ENCODE data around the gene MYBPH. TPM values are rescaled to one million over a fixed set of nuclear protein-coding genes. Genes with fewer than 3 reads are reported as not detected.

Gene MYBPH
- total and polyA plus RNA-seq, 2 of the 13 experiments (the other 11 are each of a cell fraction or from before 2014, with no cell fraction given): not detected

DNA sequence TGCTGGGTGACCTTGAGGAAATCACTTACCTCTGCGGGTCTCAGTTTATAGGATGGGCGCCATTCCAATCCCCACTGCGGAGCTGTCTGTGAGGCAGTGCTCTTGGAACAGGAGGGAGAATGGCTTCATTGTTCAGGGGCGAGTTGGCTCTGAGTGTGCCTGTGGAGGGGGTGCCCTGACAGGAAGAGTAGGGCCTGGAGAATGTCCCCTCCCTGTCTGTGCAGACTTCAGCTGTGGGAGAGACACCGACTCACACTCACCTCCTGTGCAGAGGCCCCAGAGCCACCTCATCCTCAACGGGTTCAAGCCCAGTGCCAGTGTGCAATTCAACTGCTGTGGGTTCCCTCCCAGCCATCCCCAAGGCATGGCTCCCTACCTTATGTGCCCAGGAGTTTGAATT is 31.0 kb downstream of the MYBPH start:
- intact Hi-C loops (cut with micrococcal nuclease; ENCODE audit: unreplicated experiment): no loop called here
- Histone ChIP-seq H3K79me2 (ENCODE audit: insufficient read depth, low read length) (no peaks in the 10 kb centered on the region), H3K9me3 (ENCODE audit: low read length) (no peaks in the 10 kb centered on the region), H3K9ac (ENCODE audit: insufficient read depth, low read depth, low read length) (no peak overlapping the region), H3K27me3 (ENCODE audit: control insufficient read depth in 1 of 2, insufficient read depth in 2 of 2, low read length in 2 of 2) (peaks cover 2 to 12% of the 10 kb centered on the region in 2 experiments; a peak in 4 of 5 replicates), H2AFZ (ENCODE audit: low read length) (no peak overlapping the region), H3K36me3 (replicated peaks in 1 of 2; ENCODE audit: control insufficient read depth in 1 of 2, insufficient read depth in 2 of 2, low read length in 2 of 2) (no peaks in the 10 kb centered on the region), H4K20me1 (ENCODE audit: insufficient read depth, low read length) (no peaks in the 10 kb centered on the region), H3K4me3 (replicated peaks in 1 of 3; ENCODE audit: insufficient read depth in 1 of 3, low read depth in 2 of 3, low read length in 3 of 3) (no peak overlapping the region), H3K4me1 (ENCODE audit: insufficient read depth, low read length) (0 out of 2 replicates have a peak, but pooled peaks cover 6% of the 10 kb centered on the region), H3K4me2 (ENCODE audit: low read depth, low read length) (no peak overlapping the region), H3K27ac (ENCODE audit: extremely low read length, insufficient read depth, low read length) (no peak overlapping the region)
- in situ Hi-C loops (cut with HindIII; ENCODE audit: extremely low pct_ligation_motif_present, low pct_unique_long_range_greater_than_20kb): no loop called here
- DNase-seq (ENCODE audit: low spot score) (peak; percentile 6), ATAC-seq (no peak; the same call in 2 of the 3 replicates), FAIRE-seq (no peak)
- 7% methylated on average over 2 of the region's 6 CpGs for WGBS (ENCODE audit: low lambda C conversion rate)
- no peak for TF ChIP-seq ZSCAN12 (CRISPR knock-in tag; IDR thresholded peaks at IDR 0.05)
- TF ChIP-seq, protein P1, sequence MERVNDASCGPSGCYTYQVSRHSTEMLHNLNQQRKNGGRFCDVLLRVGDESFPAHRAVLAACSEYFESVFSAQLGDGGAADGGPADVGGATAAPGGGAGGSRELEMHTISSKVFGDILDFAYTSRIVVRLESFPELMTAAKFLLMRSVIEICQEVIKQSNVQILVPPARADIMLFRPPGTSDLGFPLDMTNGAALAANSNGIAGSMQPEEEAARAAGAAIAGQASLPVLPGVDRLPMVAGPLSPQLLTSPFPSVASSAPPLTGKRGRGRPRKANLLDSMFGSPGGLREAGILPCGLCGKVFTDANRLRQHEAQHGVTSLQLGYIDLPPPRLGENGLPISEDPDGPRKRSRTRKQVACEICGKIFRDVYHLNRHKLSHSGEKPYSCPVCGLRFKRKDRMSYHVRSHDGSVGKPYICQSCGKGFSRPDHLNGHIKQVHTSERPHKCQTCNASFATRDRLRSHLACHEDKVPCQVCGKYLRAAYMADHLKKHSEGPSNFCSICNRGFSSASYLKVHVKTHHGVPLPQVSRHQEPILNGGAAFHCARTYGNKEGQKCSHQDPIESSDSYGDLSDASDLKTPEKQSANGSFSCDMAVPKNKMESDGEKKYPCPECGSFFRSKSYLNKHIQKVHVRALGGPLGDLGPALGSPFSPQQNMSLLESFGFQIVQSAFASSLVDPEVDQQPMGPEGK (CRISPR knock-in tag; IDR thresholded peaks at IDR 0.05): 0 out of 2 replicates have a peak, but pooled peaks have one; percentile 33
- no TSS peak for BruUV-seq (replicated peaks)
- ChIA-PET CTCF (ENCODE audit: low intra/inter-chr PET ratio, low total read pairs) (no interaction called here), POLR2A (no interaction called here)

DNA sequence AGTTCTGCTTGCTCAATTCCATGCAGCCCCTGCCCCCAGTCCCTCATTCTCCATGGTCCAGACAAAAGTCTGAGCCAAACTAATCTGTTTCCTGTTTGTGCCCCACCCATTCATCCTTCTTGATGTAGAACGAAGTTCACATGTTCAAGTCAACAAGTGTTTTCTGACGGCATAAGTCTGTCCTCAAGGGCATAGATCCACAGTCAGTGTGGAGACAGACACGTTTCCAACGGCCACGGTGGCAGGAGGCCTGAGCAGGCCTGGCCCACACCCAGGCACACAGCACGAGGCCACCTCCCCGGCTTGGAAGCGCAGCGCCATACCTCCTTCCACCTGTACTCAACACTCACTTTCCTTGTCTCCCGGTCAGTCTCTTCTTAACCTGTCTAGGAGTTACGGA is 32.0 kb downstream of the MYBPH start:
- 42% methylated on average over 11 of the region's 11 CpGs for WGBS (ENCODE audit: low lambda C conversion rate)
- ChIA-PET CTCF (ENCODE audit: low intra/inter-chr PET ratio, low total read pairs) (no interaction called here), POLR2A (no interaction called here)
- Histone ChIP-seq H3K9me3 (ENCODE audit: low read length) (no peaks in the 10 kb centered on the region), H4K20me1 (ENCODE audit: insufficient read depth, low read length) (no peaks in the 10 kb centered on the region), H3K36me3 (replicated peaks in 1 of 2; ENCODE audit: control insufficient read depth in 1 of 2, insufficient read depth in 2 of 2, low read length in 2 of 2) (no peaks in the 10 kb centered on the region), H3K27me3 (ENCODE audit: control insufficient read depth in 1 of 2, insufficient read depth in 2 of 2, low read length in 2 of 2) (peaks cover 2 to 12% of the 10 kb centered on the region in 2 experiments; a peak in 4 of 5 replicates), H3K9ac (ENCODE audit: insufficient read depth, low read depth, low read length) (no peak overlapping the region), H3K79me2 (ENCODE audit: insufficient read depth, low read length) (no peaks in the 10 kb centered on the region), H3K4me3 (replicated peaks in 1 of 3; ENCODE audit: insufficient read depth in 1 of 3, low read depth in 2 of 3, low read length in 3 of 3) (no peak overlapping the region), H3K4me1 (ENCODE audit: insufficient read depth, low read length) (0 out of 2 replicates have a peak, but pooled peaks cover 6% of the 10 kb centered on the region), H3K4me2 (ENCODE audit: low read depth, low read length) (no peak overlapping the region), H3K27ac (ENCODE audit: extremely low read length, insufficient read depth, low read length) (no peak overlapping the region), H2AFZ (ENCODE audit: low read length) (no peak overlapping the region)
- TF ChIP-seq ZFAT (CRISPR knock-in tag; conservative IDR thresholded peaks at IDR 0.05) (no peak), SAFB2 (CRISPR knock-in tag; IDR thresholded peaks at IDR 0.05; ENCODE audit: borderline replicate concordance, low read depth) (no peak), MBNL3 (CRISPR knock-in tag; conservative IDR thresholded peaks at IDR 0.05) (no peak)
- TF ChIP-seq, protein P2, sequence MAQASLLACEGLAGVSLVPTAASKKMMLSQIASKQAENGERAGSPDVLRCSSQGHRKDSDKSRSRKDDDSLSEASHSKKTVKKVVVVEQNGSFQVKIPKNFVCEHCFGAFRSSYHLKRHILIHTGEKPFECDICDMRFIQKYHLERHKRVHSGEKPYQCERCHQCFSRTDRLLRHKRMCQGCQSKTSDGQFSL (CRISPR knock-in tag; IDR thresholded peaks at IDR 0.05): no peak
- in situ Hi-C loops (cut with HindIII; ENCODE audit: extremely low pct_ligation_motif_present, low pct_unique_long_range_greater_than_20kb) (no loop called here), intact Hi-C loops (cut with micrococcal nuclease; ENCODE audit: unreplicated experiment) (no loop called here)
- ATAC-seq (no peak), FAIRE-seq (no peak), DNase-seq (ENCODE audit: low spot score) (no peak)
- BruUV-seq (replicated peaks): no TSS peak

All from HepG2 (cell line).